Left lung (tissue), 10 donors: ENCODE results near the gene COX8A. TPM values are rescaled to one million over a fixed set of nuclear protein-coding genes. Genes with fewer than 3 reads are reported as not detected.

Experiments
- ATAC-seq: fragments of 200-7000 bp; cut with Tn5 transposase; one replicate; pipeline ENCODE4 v1.9.1; 2020; ENCODE audit warnings: moderate library complexity
- DNase-seq, 4 donors: peaks; one replicate each; pipeline ENCODE4 v3.0.0-alpha.2; 2013 to 2020
- H3K27ac ChIP-seq, 2 donors: fragments of 200-600 bp; sonication (generic) in 1 of 2; one replicate each; pipeline versions ENCODE4 v1.5.0 to v1.8.0; 2020 to 2021
- H3K27me3 ChIP-seq, 2 donors: fragments of 200-600 bp; sonication (generic) in 1 of 2; one replicate each; pipeline versions ENCODE4 v1.5.0 to v1.8.0; 2020 to 2021
- H3K36me3 ChIP-seq, 2 donors: fragments of 200-600 bp; sonication (generic) in 1 of 2; one replicate each; pipeline versions ENCODE4 v1.5.0 to v1.8.0; 2020 to 2021
- H3K4me1 ChIP-seq, 2 donors: fragments of 200-600 bp; one replicate each; pipeline ENCODE4 v1.8.0; 2021
- H3K4me3 ChIP-seq, 2 donors: fragments of 200-600 bp; sonication (generic) in 1 of 2; one replicate each; pipeline versions ENCODE4 v1.5.0 to v1.8.0; 2020 to 2021; ENCODE audit warnings: mild to moderate bottlenecking in 1 of 2
- H3K9me3 ChIP-seq, 2 donors: fragments of 200-600 bp; sonication (generic) in 1 of 2; one replicate each; pipeline versions ENCODE4 v1.5.0 to v1.8.0; 2020 to 2021
- intact Hi-C, 2 donors: fragments of 100-400 bp; cut with DNase I; formaldehyde crosslinking; loops; one replicate each; pipeline versions ENCODE4 v1.11.2 to v1.14.2; 2022
- polyA plus RNA-seq, 6 donors: library from polyadenylated mRNA; unstranded; fragments of 120-200 nt; gene quantifications; one replicate each; pipeline ENCODE4 v1.2.1, GENCODE V29; 2013; ENCODE audit not compliant: insufficient read length in 6 of 6
- total RNA-seq, 2 donors: library from RNA; stranded (reverse); fragmentation: NEBNext Ultra II Directional; extraction: Animal tissue kit (Norgen Biotek cat#: 25700); gene quantifications; one replicate each; pipeline ENCODE4 v1.2.1, GENCODE V29; 2021
- TF ChIP-seq, protein P1 (sequence below), 2 donors: fragments of 200-600 bp; sonication (generic) in 1 of 2; IDR thresholded peaks; one replicate each; pipeline versions ENCODE4 v1.5.0 to v1.8.0; 2021; ENCODE audit warnings: antibody characterized with exemption in 2 of 2
- donor health status: DM: no; HTN: yes; CAD: no.
- donor health status: DM: no; HTN: no; CAD: no.

Gene COX8A
- total and polyA plus RNA-seq, 8 donors = 135 to 281 (median 178) TPM

- peaks cover 0 to 46% of the 10 kb centered on the region in 2 donors for H3K27me3 ChIP-seq
- peaks cover 22 to 43% of the 10 kb centered on the region in 2 donors for H3K4me1 ChIP-seq
- DNase-seq = peak in 1 of 4 donors; percentile 76
- no peaks in the 10 kb centered on the region for H3K9me3 ChIP-seq
- H3K36me3 ChIP-seq = peaks cover 0 to 55% of the 10 kb centered on the region in 2 donors
- peak overlapping the region in 1 of 2 donors; percentile 26 for H3K4me3 ChIP-seq
- ATAC-seq = no peak
- intact Hi-C loops = loop anchor here in 1 of 2 donors (5.0 kb wide), 1 partner anchor 149 kb away; no protein-coding TSS in a partner anchor
- no peak overlapping the region for H3K27ac ChIP-seq
- TF ChIP-seq, protein P1, sequence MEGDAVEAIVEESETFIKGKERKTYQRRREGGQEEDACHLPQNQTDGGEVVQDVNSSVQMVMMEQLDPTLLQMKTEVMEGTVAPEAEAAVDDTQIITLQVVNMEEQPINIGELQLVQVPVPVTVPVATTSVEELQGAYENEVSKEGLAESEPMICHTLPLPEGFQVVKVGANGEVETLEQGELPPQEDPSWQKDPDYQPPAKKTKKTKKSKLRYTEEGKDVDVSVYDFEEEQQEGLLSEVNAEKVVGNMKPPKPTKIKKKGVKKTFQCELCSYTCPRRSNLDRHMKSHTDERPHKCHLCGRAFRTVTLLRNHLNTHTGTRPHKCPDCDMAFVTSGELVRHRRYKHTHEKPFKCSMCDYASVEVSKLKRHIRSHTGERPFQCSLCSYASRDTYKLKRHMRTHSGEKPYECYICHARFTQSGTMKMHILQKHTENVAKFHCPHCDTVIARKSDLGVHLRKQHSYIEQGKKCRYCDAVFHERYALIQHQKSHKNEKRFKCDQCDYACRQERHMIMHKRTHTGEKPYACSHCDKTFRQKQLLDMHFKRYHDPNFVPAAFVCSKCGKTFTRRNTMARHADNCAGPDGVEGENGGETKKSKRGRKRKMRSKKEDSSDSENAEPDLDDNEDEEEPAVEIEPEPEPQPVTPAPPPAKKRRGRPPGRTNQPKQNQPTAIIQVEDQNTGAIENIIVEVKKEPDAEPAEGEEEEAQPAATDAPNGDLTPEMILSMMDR (IDR thresholded peaks at IDR 0.05) = no peak
These were observed 24.3 kb downstream of the COX8A start for GRCh38 chr11:63998558-63999348.

- peak in 3 of 4 donors; percentile 50 to 86 (median 64) for DNase-seq
- H3K27me3 ChIP-seq = peaks cover 0 to 48% of the 10 kb centered on the region in 2 donors
- no peak overlapping the region for H3K27ac ChIP-seq
- peak overlapping the region in 1 of 2 donors; percentile 26 for H3K4me3 ChIP-seq
- intact Hi-C loops = loop anchor here (2.0 to 5.0 kb wide), 2 partner anchors 148 to 149 kb away; no protein-coding TSS in a partner anchor
- peak; percentile 38 for ATAC-seq
- no peaks in the 10 kb centered on the region for H3K9me3 ChIP-seq
- H3K36me3 ChIP-seq = peaks cover 0 to 47% of the 10 kb centered on the region in 2 donors
- TF ChIP-seq, protein P1 (IDR thresholded peaks at IDR 0.05) = no peak
- peaks cover 22 to 43% of the 10 kb centered on the region in 2 donors for H3K4me1 ChIP-seq
These were observed 25.1 kb downstream of the COX8A start for GRCh38 chr11:63999349-64000025.

DNA sequence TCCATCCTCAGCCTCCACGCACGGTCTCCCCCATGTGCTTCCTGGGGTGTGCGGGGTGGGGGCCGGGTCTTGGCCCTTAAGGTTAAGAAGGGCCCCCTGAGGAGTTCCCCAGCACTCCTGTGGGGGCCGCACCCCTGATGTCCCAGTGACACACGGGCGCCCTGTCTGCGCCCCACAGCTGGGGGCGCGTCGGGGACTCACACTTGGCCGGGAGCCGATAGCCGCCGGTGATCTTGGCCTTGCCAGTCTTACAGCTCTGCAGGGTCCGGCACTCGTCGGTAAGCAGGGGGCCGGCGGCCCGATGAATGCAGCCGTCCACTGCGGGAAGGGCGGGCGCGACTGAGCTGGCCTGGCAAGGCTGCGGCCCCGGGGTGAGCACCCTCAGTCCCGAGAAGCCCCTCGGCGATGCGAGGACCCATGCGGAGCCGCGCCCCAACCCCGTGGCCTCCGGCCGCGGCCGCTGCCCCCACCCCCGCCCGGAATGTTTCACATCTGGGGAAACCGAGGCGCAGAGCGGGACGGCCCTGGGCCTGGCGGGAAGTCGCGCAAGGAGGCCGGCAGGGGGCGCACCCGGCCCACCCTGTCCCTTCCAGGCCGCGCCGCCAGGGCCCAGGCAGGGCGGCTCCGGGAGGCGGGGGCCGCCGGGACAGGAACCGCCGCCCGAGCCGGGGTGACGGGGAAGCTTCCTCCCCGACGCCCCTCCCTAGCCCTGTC, 25.8 kb downstream of the COX8A start:
- peak overlapping the region; percentile 26 to 29 for H3K4me3 ChIP-seq

GRCh38 chr11:64000740-64001483, 26.5 kb downstream of the COX8A start:
- no peak for DNase-seq
- no peaks in the 10 kb centered on the region for H3K9me3 ChIP-seq
- intact Hi-C loops = loop anchor here in 1 of 2 donors (2.0 kb wide), 1 partner anchor 148 kb away; no protein-coding TSS in a partner anchor

More for the DNA sequence above, 25.8 kb downstream of the COX8A start:
- H3K27ac ChIP-seq = no peak overlapping the region
- H3K9me3 ChIP-seq = no peaks in the 10 kb centered on the region
- peaks cover 0 to 40% of the 10 kb centered on the region in 2 donors for H3K36me3 ChIP-seq
- ATAC-seq = peak; percentile 90
- TF ChIP-seq, protein P1 (IDR thresholded peaks at IDR 0.05) = peak; percentile 71 to 82
- intact Hi-C loops = loop anchor here in 1 of 2 donors (2.0 kb wide), 1 partner anchor 149 kb away; no protein-coding TSS in a partner anchor
- peaks cover 0 to 48% of the 10 kb centered on the region in 2 donors for H3K27me3 ChIP-seq
- H3K4me1 ChIP-seq = peaks cover 22 to 43% of the 10 kb centered on the region in 2 donors
- peak in 3 of 4 donors; percentile 56 to 92 (median 78) for DNase-seq

More at GRCh38 chr11:64000740-64001483, 26.5 kb downstream of the COX8A start:
- Histone ChIP-seq H3K27me3 (peaks cover 0 to 51% of the 10 kb centered on the region in 2 donors), H3K27ac (no peak overlapping the region), H3K4me1 (peaks cover 22 to 43% of the 10 kb centered on the region in 2 donors), H3K4me3 (peak overlapping the region; percentile 26 to 29), H3K36me3 (peaks cover 0 to 33% of the 10 kb centered on the region in 2 donors)
- TF ChIP-seq, protein P1 (IDR thresholded peaks at IDR 0.05) = no peak
- no peak for ATAC-seq
